HL-60 (cell line): Measurements from ENCODE around the gene CACNA1S.

Experiments used
- DNase-seq, 2 experiments: peaks; one replicate each; pipeline ENCODE4 v3.0.0-alpha.2; 2010 to 2020; ENCODE audit warnings: low read depth in 1 of 2, low spot score in 1 of 2
- H3K27ac ChIP-seq: fragments of 250-450 bp; sonication (Bioruptor Pico); replicated peaks from 2 replicates; pipeline ENCODE4 v1.5.1; 2020; ENCODE audit warnings: mild to moderate bottlenecking, moderate library complexity
- H3K27me3 ChIP-seq: fragments of 250-450 bp; sonication (Bioruptor Pico); 2 replicates; pipeline ENCODE4 v1.5.1; 2021; ENCODE audit warnings: mild to moderate bottlenecking, moderate library complexity; ENCODE audit not compliant: insufficient read depth, poor library complexity, severe bottlenecking
- H3K4me3 ChIP-seq: replicated peaks from 2 replicates; pipeline ENCODE4 v1.5.1; 2011; ENCODE audit warnings: mild to moderate bottlenecking, control low read depth, low read length; ENCODE audit not compliant: insufficient read depth
- GABPA ChIP-seq: IDR thresholded peaks from 2 replicates; pipeline ENCODE4 v1.6.1; 2012; ENCODE audit warnings: low read depth
- POLR2AphosphoS5 ChIP-seq: IDR thresholded peaks from 2 replicates; pipeline ENCODE4 v1.6.1; 2012; ENCODE audit warnings: low read depth
- SPI1 ChIP-seq: IDR thresholded peaks from 2 replicates; pipeline ENCODE4 v1.6.1; 2012; ENCODE audit warnings: low read depth, mild to moderate bottlenecking, borderline replicate concordance
- TF ChIP-seq, protein P1 (sequence below): IDR thresholded peaks from 2 replicates; pipeline ENCODE4 v1.6.1; 2012; ENCODE audit warnings: low read depth; ENCODE audit not compliant: insufficient replicate concordance
- TF ChIP-seq, protein P2 (sequence below): IDR thresholded peaks from one replicate; pipeline ENCODE4 v1.5.1; 2011; ENCODE audit warnings: low read length, control low read depth, inconsistent platforms; ENCODE audit not compliant: insufficient read depth

The CACNA1S gene

DNA sequence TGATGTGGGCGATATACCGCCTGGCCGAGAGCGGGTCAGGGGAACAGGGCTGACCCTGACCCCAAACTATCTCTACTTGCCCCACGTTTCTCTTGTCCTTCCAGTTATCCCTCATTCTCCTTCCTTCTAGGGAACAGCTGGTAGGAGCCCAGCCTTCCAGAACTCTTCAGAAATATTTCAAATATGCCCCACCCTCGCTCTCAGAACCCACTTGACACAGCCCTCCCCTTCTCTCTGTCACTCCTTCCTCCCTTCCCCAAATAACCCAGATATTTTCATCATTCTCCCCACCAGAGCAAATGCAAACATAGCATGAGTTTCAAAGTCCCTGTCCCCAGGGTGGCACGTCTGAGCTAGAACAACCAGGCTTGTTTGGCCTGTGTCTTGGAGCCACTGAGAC lies 1.1 kb downstream of the CACNA1S start:
- TF ChIP-seq GABPA (no peak), SPI1 (no peak), POLR2AphosphoS5 (no peak)
- TF ChIP-seq, protein P1, sequence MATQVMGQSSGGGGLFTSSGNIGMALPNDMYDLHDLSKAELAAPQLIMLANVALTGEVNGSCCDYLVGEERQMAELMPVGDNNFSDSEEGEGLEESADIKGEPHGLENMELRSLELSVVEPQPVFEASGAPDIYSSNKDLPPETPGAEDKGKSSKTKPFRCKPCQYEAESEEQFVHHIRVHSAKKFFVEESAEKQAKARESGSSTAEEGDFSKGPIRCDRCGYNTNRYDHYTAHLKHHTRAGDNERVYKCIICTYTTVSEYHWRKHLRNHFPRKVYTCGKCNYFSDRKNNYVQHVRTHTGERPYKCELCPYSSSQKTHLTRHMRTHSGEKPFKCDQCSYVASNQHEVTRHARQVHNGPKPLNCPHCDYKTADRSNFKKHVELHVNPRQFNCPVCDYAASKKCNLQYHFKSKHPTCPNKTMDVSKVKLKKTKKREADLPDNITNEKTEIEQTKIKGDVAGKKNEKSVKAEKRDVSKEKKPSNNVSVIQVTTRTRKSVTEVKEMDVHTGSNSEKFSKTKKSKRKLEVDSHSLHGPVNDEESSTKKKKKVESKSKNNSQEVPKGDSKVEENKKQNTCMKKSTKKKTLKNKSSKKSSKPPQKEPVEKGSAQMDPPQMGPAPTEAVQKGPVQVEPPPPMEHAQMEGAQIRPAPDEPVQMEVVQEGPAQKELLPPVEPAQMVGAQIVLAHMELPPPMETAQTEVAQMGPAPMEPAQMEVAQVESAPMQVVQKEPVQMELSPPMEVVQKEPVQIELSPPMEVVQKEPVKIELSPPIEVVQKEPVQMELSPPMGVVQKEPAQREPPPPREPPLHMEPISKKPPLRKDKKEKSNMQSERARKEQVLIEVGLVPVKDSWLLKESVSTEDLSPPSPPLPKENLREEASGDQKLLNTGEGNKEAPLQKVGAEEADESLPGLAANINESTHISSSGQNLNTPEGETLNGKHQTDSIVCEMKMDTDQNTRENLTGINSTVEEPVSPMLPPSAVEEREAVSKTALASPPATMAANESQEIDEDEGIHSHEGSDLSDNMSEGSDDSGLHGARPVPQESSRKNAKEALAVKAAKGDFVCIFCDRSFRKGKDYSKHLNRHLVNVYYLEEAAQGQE = no peak
- TF ChIP-seq, protein P2, sequence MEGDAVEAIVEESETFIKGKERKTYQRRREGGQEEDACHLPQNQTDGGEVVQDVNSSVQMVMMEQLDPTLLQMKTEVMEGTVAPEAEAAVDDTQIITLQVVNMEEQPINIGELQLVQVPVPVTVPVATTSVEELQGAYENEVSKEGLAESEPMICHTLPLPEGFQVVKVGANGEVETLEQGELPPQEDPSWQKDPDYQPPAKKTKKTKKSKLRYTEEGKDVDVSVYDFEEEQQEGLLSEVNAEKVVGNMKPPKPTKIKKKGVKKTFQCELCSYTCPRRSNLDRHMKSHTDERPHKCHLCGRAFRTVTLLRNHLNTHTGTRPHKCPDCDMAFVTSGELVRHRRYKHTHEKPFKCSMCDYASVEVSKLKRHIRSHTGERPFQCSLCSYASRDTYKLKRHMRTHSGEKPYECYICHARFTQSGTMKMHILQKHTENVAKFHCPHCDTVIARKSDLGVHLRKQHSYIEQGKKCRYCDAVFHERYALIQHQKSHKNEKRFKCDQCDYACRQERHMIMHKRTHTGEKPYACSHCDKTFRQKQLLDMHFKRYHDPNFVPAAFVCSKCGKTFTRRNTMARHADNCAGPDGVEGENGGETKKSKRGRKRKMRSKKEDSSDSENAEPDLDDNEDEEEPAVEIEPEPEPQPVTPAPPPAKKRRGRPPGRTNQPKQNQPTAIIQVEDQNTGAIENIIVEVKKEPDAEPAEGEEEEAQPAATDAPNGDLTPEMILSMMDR = no peak
- H3K27me3 ChIP-seq = no peaks in the 10 kb centered on the region
- H3K27ac ChIP-seq = no peak overlapping the region
- H3K4me3 ChIP-seq = no peak overlapping the region
- DNase-seq = no peak

DNA sequence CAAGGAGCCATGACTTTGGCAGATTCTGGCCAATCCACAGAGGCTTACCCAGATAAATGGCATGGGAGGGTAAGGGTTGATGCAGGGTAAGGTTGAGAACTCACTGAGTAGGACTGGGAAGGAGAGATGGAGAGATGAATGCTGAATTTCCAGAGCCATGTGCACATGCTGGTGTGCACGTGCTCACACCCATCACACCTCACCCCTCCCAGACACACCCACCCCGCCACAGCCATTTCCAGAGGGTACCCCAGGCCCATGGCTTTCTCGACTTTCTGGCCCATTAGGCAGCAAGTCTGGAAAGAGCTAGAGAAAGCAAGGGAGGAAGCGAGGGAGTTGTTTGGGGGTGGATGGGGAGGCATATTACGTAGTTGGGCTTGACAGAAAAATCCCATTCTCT lies 1.6 kb downstream of the CACNA1S start:
- no peak overlapping the region for H3K27ac ChIP-seq
- no peaks in the 10 kb centered on the region for H3K27me3 ChIP-seq
- TF ChIP-seq, protein P2 = no peak
- TF ChIP-seq SPI1 (no peak), POLR2AphosphoS5 (no peak), GABPA (no peak)
- TF ChIP-seq, protein P1 = no peak
- no peak for DNase-seq
- H3K4me3 ChIP-seq = no peak overlapping the region

DNA sequence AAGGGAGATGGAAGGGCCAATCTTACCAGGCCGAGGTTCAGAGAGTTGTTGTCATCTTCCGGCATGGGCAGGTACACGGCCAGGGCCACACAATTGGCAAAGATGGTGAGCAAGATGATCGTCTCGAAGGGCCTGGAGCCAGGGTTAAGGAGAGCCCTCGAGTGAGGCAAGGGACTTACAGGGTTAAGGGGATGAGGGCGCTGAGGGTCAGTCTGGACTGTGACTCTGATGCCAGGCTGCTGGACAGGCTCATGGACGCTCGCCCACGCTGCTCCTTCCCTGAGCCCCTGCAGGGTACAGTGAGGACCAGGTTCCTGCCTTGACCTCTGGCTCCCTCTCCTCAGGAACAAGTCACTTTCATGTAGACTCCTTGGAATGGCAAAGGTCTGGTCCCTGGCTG lies 2.1 kb downstream of the CACNA1S start:
- no peak for TF ChIP-seq SPI1
- H3K4me3 ChIP-seq = no peak overlapping the region
- no peaks in the 10 kb centered on the region for H3K27me3 ChIP-seq

DNA sequence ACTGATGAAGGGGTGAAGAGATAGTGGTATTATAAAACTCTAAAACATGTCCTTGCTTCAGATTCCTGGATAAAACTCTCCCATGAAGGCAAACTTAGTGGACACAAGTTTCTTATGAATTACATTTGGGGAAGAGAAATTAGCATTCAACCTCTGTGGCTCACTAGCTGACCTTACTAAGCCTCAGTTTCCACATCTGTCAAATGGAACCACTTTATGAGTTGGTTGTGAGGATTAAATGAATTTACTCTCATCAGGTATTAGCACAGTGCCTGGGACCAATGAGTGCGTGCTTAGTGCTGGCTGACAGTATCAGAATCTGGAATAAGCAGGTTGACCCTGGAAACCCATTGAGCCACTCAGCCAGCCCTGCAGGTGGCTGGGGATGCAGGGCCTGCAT lies 2.6 kb downstream of the CACNA1S start:
- no peaks in the 10 kb centered on the region for H3K27me3 ChIP-seq
- TF ChIP-seq, protein P2 = no peak
- TF ChIP-seq GABPA (no peak), POLR2AphosphoS5 (no peak), SPI1 (no peak)
- TF ChIP-seq, protein P1 = no peak
- H3K4me3 ChIP-seq = no peak overlapping the region
- H3K27ac ChIP-seq = no peak overlapping the region
- no peak for DNase-seq

More for the DNA sequence above, 2.1 kb downstream of the CACNA1S start:
- no peak for DNase-seq
- no peak overlapping the region for H3K27ac ChIP-seq
